Breast epithelium (tissue), 3 donors: ENCODE data around the gene EFNA3.

ENCODE experiments used
- CTCF ChIP-seq, 3 donors: fragments of 450-650 bp; IDR thresholded peaks; one replicate each; pipeline ENCODE4 v1.5.1; 2016 to 2017; ENCODE audit warnings: antibody characterized with exemption in 3 of 3, mild to moderate bottlenecking in 3 of 3, moderate library complexity in 3 of 3
- POLR2A ChIP-seq: fragments of 450-650 bp; IDR thresholded peaks from one replicate; pipeline ENCODE4 v1.6.1; 2016; ENCODE audit warnings: antibody characterized with exemption, mild to moderate bottlenecking, moderate library complexity
- POLR2AphosphoS5 ChIP-seq, 3 donors: sonication (generic); formaldehyde crosslinking; IDR thresholded peaks; one replicate each; pipeline ENCODE4 v1.6.1; 2017; ENCODE audit warnings: antibody characterized with exemption in 3 of 3

GRCh38 chr1:155076371-155076770 is 2.3 kb upstream of the EFNA3 start:
- TF ChIP-seq CTCF (IDR thresholded peaks at IDR 0.05) (no peak), POLR2AphosphoS5 (IDR thresholded peaks at IDR 0.05) (no peak), POLR2A (no peak)
